GM12872 (cell line): ENCODE results near the gene CYB5D1.

Source experiments
- TF ChIP-seq, protein P1 (sequence below): IDR thresholded peaks from 3 replicates; pipeline ENCODE4 v1.5.1; 2011; ENCODE audit warnings: low read depth, mild to moderate bottlenecking, low read length, moderate library complexity; ENCODE audit not compliant: insufficient read depth

CYB5D1 gene

DNA sequence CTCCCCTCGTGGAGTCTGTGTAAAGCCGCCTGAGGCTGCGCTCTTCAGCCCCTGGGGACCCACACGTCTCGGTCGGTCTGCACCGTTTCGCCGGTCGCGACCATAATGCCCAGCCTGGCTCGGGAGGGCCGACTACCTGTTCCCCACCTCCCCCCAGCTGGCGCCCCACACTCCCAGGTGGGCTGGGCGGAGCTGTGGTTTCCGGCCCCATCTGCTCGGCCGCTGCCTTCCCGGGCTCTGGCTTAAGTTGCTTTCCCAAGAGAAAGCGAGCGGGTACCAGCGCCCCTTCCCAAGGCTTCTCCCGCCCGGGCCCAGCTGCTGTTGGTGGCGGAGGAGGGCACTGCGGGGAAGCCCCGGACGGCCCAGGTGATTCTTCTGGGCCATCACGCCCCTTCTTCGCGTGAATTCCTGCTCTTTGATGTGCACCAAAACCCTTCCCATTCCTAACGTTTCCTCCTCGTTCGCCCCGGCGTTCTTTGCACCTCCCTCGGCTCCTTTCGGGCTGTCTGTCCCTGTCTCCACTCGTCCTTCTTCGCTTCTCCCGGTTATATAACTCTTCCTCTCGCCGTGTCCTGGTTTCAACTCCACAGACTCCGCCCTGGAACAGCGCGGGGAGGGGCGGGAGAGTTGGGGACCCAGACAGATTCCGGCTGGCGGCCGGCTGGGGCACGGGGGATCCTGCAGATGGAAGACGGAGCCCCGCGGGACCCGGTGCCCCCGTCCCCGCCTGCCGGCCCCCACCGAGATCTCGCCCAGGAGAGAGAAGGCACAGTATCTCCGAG lies 21.8 kb upstream of the CYB5D1 start:
- TF ChIP-seq, protein P1, sequence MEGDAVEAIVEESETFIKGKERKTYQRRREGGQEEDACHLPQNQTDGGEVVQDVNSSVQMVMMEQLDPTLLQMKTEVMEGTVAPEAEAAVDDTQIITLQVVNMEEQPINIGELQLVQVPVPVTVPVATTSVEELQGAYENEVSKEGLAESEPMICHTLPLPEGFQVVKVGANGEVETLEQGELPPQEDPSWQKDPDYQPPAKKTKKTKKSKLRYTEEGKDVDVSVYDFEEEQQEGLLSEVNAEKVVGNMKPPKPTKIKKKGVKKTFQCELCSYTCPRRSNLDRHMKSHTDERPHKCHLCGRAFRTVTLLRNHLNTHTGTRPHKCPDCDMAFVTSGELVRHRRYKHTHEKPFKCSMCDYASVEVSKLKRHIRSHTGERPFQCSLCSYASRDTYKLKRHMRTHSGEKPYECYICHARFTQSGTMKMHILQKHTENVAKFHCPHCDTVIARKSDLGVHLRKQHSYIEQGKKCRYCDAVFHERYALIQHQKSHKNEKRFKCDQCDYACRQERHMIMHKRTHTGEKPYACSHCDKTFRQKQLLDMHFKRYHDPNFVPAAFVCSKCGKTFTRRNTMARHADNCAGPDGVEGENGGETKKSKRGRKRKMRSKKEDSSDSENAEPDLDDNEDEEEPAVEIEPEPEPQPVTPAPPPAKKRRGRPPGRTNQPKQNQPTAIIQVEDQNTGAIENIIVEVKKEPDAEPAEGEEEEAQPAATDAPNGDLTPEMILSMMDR, result no peak

DNA sequence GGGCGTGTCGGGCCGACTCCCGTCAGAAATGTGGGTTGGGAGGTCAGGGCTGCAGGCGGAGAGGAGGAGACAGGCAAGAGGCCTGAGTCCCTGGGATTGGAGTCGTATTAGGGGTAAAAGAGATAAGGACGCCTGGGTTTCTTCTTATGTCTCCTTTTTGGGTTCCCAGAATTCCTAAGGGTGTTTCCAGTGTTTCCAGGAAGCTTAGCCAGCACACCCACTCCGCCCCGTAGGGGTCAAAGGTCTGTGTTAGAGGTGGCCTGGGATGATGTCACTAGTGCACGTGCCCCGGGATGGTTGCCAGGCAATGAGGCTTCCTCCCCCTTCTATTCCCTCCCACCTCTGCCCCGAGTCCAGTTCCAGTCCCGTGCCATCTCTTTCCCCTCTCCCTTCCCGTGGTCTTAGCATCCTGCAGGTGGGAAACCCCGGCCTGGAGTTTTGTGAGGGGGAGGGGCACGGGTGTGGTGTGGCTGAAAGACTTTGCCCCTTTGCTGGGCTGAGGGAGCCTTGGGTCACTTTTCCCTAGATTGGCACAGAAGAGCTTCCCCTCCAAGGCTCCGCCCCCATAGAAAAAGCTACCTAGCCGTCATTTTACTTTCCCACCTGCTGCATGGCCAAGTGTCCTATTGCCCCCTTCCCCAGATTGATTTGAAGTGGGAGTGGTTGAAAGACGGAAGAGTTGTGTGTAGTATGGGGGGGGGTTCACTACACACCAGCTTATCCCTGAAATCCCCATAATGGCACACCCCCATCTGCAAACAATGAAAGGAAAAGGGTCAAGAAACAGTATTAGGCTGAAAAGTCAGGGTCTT lies 21.0 kb upstream of the CYB5D1 start:
- TF ChIP-seq, protein P1, result no peak

DNA sequence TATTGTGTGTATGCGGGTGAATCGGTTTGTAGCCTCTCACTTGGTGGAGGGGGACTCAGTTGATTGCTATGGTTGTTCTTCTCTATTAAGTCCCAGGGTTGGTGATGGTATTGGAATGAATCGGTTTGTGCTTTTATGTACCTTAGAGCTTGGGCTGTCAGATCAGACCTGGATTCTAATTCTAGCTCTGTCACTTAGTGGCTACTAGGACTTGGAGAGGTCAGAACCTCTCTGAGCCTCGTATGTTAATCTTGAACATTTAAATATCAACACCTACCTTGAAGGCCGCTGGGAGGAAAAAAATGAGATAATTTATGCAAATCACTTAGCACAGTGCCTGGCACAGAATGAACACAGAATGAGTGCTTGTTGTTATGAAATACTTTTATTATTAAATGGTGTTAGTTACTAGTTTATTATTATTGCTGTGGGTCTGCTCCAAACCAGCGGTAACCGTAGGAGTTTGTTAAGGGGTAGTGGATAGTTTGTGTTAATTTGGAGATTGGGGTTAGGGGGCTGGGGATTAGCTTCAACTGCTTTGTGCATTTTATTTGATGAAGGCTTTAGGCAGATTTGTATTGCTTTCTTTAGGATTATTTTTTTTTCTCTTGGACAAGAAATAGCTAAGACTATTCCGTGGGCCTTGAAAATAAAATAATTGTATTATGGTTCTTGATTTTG lies 20.3 kb upstream of the CYB5D1 start:
- TF ChIP-seq, protein P1, result no peak

DNA sequence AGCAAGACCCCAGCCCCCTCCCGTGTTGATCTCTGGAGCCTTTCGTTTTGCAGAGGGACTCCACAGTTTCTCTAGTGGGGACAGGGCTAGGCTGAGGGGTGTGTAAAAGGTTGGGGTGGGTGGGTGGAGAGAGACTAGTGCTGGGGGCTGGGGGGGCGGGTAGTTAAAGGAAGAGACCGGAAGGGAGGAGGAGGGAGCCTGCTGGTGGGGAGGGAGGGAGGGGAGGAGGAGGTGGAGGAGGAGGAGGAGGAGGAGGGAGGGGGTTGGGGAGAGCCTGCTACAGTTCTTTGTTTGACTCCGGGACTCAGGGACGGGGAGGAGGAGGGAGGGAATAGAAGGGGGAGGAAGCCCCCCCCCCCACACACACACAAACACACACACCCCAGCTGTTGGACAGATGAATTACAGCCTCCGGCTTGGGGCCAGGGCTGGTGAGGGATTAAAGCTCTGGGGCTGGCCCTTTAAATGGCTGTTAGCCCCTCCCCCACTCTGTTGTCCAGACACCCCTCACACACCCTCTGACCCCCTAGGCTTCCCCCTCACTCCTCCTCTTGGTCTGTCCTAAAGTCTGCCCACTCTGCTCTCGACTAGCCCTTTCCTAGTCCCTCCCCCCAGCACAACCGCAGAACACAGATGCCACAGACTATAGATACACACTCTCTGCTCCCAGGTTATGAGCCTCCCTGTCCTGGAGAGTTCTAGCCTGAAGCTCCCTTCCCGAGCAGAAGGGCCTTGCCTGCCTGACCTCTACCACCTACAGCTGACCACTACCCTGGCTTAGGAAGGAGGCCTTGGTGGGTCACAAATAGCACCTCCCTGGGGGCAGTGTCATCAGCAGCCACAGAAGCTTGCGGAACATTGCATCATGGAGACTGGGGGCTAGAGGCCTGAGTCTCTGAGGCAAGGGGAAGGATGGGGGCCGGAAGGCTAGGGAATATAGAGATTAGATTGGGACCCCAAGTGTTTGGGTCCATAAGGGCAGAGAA lies 19.4 kb upstream of the CYB5D1 start:
- TF ChIP-seq, protein P1, result no peak

DNA sequence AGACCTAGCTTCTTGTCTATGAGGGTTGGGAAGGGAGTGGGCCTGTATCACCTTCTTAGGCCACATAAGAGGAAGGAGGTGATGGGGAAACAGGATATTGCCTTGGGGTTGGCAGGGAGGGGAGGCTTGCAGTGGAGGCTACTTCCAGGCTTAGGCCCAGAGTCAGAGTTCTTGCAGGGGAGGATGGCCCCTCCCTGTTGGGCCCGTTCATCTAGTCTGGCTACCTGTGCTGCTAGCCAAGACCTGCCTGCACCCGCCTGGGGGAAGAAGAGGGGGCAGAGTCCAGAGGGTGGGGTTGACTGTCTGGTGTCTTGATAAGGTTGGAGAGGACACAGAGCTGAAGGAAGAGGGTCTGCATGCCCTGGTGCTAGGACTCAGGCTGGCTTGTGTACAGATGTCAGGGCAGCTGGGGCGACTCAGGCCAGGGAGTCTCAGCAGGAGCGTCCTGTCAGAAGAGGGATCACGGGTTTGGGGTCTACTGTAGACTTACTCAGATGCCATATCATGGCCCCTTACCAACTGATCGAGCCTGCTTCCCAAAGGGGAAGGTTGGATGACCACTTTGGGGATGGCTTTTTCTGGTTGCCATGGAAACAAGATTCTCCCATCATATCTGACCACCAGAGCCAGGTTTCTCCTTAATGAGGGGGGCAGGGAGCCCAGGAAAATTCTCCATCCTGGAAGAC lies 18.5 kb upstream of the CYB5D1 start:
- TF ChIP-seq, protein P1, result no peak

DNA sequence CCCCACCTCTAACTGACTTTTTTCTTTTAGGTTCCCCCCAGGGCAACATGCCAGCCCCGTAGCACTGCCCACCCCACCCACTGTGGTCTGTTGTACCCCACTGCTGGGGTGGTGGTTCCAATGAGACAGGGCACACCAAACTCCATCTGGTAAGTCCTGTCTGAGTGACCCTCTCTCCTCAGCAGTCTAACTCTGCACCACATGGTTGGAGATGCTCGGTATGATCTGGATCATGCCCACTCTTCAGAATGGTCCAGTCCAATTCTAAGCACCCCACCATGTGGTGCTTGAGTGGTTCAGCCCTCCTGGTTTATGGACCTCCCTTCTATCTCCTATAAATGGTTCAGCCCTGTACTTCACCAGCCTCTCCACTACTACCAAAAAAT lies 17.9 kb upstream of the CYB5D1 start:
- TF ChIP-seq, protein P1, result no peak
